Measurements from ENCODE around the gene THADA. TPM values are rescaled to one million over a fixed set of nuclear protein-coding genes. Genes with fewer than 3 reads are reported as not detected.

Gene THADA
- total and polyA plus RNA-seq, 12 donors: 7.5 to 18.0 (median 15.2) TPM

- Histone ChIP-seq H3K27ac (peak overlapping the region in 5 of 10 donors; percentile 14 to 45 (median 37)), H3K36me3 (peaks cover 0 to 100% (median 40%) of the 10 kb centered on the region in 9 donors), H3K4me3 (no peak overlapping the region), H3K9me3 (no peaks in the 10 kb centered on the region), H3K27me3 (no peaks in the 10 kb centered on the region), H3K4me1 (peaks cover 0 to 5% (median 0%) of the 10 kb centered on the region in 9 donors)
- TF ChIP-seq, protein P1, sequence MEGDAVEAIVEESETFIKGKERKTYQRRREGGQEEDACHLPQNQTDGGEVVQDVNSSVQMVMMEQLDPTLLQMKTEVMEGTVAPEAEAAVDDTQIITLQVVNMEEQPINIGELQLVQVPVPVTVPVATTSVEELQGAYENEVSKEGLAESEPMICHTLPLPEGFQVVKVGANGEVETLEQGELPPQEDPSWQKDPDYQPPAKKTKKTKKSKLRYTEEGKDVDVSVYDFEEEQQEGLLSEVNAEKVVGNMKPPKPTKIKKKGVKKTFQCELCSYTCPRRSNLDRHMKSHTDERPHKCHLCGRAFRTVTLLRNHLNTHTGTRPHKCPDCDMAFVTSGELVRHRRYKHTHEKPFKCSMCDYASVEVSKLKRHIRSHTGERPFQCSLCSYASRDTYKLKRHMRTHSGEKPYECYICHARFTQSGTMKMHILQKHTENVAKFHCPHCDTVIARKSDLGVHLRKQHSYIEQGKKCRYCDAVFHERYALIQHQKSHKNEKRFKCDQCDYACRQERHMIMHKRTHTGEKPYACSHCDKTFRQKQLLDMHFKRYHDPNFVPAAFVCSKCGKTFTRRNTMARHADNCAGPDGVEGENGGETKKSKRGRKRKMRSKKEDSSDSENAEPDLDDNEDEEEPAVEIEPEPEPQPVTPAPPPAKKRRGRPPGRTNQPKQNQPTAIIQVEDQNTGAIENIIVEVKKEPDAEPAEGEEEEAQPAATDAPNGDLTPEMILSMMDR (IDR thresholded peaks at IDR 0.05): peak; percentile 54 to 90 (median 78)
- DNase-seq (no peak), ATAC-seq (peak in 5 of 8 donors; percentile 25 to 69 (median 51))
- intact Hi-C loops (cut with DNase I): loop anchor here in 7 of 10 donors (2.0 to 10.0 kb wide), 3 partner anchors 622 to 752 kb away; no protein-coding TSS in a partner anchor
- WGBS, 2 donors: 46% methylated on average over 8 of the region's 8 CpGs
Observed at GRCh38 chr2:43576981-43577892, 18.6 kb downstream of the THADA start.

- Histone ChIP-seq H3K27me3 (no peaks in the 10 kb centered on the region), H3K4me1 (peaks cover 0 to 5% (median 0%) of the 10 kb centered on the region in 9 donors), H3K36me3 (peaks cover 0 to 100% (median 38%) of the 10 kb centered on the region in 9 donors), H3K4me3 (no peak overlapping the region), H3K27ac (no peak overlapping the region), H3K9me3 (no peaks in the 10 kb centered on the region)
- TF ChIP-seq, protein P1 (IDR thresholded peaks at IDR 0.05): no peak
- DNase-seq: no peak
- intact Hi-C loops (cut with DNase I): loop anchor here in 6 of 10 donors (10.0 kb wide), 2 partner anchors 617 to 747 kb away; no protein-coding TSS in a partner anchor
- 54 to 98% methylated on average over 1 of the region's 1 CpG for WGBS, 2 donors
- ATAC-seq: no peak
Observed at GRCh38 chr2:43572244-43572643, 23.6 kb downstream of the THADA start.

GRCh38 chr2:43569921-43570320, 25.9 kb downstream of the THADA start:
- no peak for DNase-seq
- Histone ChIP-seq H3K27me3 (no peaks in the 10 kb centered on the region), H3K27ac (no peak overlapping the region), H3K36me3 (peaks cover 0 to 100% (median 33%) of the 10 kb centered on the region in 9 donors), H3K4me1 (peaks cover 0 to 3% (median 0%) of the 10 kb centered on the region in 9 donors), H3K4me3 (no peak overlapping the region), H3K9me3 (no peaks in the 10 kb centered on the region)
- WGBS, 2 donors: 93 to 97% methylated on average over 3 of the region's 3 CpGs
- no peak for ATAC-seq
- intact Hi-C loops (cut with DNase I): loop anchor here in 6 of 10 donors (10.0 kb wide), 2 partner anchors 615 to 745 kb away; no protein-coding TSS in a partner anchor
- TF ChIP-seq, protein P1 (IDR thresholded peaks at IDR 0.05): no peak

GRCh38 chr2:43568228-43568627, 27.6 kb downstream of the THADA start:
- no peaks in the 10 kb centered on the region for H3K27me3 ChIP-seq
- intact Hi-C loops (cut with DNase I): no loop called here
- no peaks in the 10 kb centered on the region for H3K9me3 ChIP-seq
- ATAC-seq (no peak), DNase-seq (no peak)
- peaks cover 0 to 100% (median 29%) of the 10 kb centered on the region in 9 donors for H3K36me3 ChIP-seq
- H3K27ac ChIP-seq: no peak overlapping the region
- H3K4me3 ChIP-seq: no peak overlapping the region
- 87 to 96% methylated on average over 1 of the region's 1 CpG for WGBS, 2 donors
- H3K4me1 ChIP-seq: peaks cover 0 to 3% (median 0%) of the 10 kb centered on the region in 9 donors
- TF ChIP-seq, protein P1 (IDR thresholded peaks at IDR 0.05): no peak

Data from heart right ventricle (tissue), 16 donors.